DOHH2 (cell line): ENCODE results near the gene MACF1.

Source experiments
- CTCF ChIP-seq: fragments of 200-600 bp; sonication (generic); IDR thresholded peaks from one replicate; pipeline ENCODE4 v1.5.1; 2014; ENCODE audit warnings: antibody characterized with exemption, mild to moderate bottlenecking, low read depth, low read length; ENCODE audit not compliant: poor library complexity, severe bottlenecking
- EZH2phosphoT487 ChIP-seq: fragments of 200-600 bp; sonication (generic); IDR thresholded peaks from 2 replicates; pipeline ENCODE4 v1.6.1; 2017; ENCODE audit warnings: borderline replicate concordance, mild to moderate bottlenecking, antibody characterized with exemption, low read length, moderate library complexity, mixed read lengths

DNA sequence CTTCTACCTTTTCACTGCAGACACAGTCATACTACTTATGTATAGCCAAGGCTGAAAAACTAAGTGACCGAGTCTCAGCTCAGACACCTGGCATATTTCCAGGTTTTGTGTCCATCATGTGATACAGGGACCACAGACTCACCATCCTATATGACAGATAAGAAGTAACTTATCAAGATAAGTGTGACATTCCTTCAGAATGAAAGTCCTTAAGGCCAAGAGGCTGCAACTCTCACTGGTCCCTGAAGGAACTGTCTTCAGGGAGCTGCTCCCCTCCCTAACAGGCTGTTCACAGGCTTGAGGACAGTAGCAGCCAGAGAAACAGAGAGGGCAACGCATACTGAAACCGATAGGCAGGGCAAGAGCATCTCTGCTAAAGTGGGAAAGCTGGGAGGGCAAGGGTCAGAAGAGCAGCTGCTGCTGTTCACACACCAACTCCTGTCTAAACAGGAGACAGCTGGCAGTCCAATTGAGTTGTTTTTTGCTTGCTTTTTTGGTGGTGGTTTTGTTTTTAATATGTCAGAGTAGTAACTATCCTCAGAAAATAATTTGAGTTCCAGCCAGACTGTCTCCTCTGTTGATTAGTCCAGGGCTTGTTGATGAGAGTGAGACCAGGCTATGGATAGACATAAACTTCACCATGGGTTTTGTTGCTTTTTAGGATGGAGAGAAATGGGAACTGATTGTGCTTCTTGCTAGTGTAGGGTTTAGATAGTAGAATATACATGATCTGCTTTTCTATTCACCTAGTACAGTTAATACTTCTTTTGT lies 67.7 kb downstream of the MACF1 start:
- TF ChIP-seq CTCF (no peak), EZH2phosphoT487 (no peak)
